ENCODE measurements around the gene RNF123.

DNA sequence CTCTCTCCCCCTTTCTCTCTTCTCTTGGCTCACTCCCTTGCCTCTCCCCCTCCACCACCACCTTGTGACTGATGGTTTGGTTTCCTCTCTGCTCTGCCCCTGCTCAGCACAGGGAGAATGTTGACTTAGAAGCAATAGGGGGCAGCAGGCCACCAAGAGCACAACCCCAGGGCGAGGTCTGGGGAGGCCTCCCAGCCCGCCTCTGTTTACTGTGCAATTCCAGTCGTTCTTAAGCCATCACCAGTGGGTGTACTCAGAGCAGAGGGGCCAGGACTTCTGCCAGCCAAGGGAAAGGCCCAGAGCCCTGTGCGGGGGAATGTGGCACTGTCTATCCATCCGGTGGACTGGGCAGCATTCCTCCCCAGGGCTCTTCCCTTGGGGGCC is 21.0 kb upstream of the RNF123 start:
- TF ChIP-seq, protein P1, sequence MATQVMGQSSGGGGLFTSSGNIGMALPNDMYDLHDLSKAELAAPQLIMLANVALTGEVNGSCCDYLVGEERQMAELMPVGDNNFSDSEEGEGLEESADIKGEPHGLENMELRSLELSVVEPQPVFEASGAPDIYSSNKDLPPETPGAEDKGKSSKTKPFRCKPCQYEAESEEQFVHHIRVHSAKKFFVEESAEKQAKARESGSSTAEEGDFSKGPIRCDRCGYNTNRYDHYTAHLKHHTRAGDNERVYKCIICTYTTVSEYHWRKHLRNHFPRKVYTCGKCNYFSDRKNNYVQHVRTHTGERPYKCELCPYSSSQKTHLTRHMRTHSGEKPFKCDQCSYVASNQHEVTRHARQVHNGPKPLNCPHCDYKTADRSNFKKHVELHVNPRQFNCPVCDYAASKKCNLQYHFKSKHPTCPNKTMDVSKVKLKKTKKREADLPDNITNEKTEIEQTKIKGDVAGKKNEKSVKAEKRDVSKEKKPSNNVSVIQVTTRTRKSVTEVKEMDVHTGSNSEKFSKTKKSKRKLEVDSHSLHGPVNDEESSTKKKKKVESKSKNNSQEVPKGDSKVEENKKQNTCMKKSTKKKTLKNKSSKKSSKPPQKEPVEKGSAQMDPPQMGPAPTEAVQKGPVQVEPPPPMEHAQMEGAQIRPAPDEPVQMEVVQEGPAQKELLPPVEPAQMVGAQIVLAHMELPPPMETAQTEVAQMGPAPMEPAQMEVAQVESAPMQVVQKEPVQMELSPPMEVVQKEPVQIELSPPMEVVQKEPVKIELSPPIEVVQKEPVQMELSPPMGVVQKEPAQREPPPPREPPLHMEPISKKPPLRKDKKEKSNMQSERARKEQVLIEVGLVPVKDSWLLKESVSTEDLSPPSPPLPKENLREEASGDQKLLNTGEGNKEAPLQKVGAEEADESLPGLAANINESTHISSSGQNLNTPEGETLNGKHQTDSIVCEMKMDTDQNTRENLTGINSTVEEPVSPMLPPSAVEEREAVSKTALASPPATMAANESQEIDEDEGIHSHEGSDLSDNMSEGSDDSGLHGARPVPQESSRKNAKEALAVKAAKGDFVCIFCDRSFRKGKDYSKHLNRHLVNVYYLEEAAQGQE (IDR thresholded peaks at IDR 0.05): no peak
- TF ChIP-seq CTCF (IDR thresholded peaks at IDR 0.05; ENCODE audit: low read depth, low read length, missing input control): no peak
- peak in 1 of 2 donors; percentile 58 for TF ChIP-seq RXRA (IDR thresholded peaks at IDR 0.05)
- no peak for TF ChIP-seq SP1 (IDR thresholded peaks at IDR 0.05)
- peak in 1 of 2 donors; percentile 17 for TF ChIP-seq GABPA (IDR thresholded peaks at IDR 0.05 in 1 of 2, conservative IDR thresholded peaks at IDR 0.05 in 1 of 2)
- TF ChIP-seq, protein P2, sequence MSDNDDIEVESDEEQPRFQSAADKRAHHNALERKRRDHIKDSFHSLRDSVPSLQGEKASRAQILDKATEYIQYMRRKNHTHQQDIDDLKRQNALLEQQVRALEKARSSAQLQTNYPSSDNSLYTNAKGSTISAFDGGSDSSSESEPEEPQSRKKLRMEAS (IDR thresholded peaks at IDR 0.05): no peak
- TF ChIP-seq YY1 (IDR thresholded peaks at IDR 0.05): no peak
- no peak for TF ChIP-seq TAF1 (conservative IDR thresholded peaks at IDR 0.05)
- TF ChIP-seq, protein P3, sequence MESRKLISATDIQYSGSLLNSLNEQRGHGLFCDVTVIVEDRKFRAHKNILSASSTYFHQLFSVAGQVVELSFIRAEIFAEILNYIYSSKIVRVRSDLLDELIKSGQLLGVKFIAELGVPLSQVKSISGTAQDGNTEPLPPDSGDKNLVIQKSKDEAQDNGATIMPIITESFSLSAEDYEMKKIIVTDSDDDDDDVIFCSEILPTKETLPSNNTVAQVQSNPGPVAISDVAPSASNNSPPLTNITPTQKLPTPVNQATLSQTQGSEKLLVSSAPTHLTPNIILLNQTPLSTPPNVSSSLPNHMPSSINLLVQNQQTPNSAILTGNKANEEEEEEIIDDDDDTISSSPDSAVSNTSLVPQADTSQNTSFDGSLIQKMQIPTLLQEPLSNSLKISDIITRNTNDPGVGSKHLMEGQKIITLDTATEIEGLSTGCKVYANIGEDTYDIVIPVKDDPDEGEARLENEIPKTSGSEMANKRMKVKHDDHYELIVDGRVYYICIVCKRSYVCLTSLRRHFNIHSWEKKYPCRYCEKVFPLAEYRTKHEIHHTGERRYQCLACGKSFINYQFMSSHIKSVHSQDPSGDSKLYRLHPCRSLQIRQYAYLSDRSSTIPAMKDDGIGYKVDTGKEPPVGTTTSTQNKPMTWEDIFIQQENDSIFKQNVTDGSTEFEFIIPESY (IDR thresholded peaks at IDR 0.05): no peak
- TF ChIP-seq HNF4G (IDR thresholded peaks at IDR 0.05): no peak
- no peak for TF ChIP-seq RAD21 (IDR thresholded peaks at IDR 0.05)
- no peak for TF ChIP-seq NR2F2 (IDR thresholded peaks at IDR 0.05)
